SK-N-SH (cell line): ENCODE measurements around the gene CENPP. TPM values are rescaled to one million over a fixed set of nuclear protein-coding genes. Genes with fewer than 3 reads are reported as not detected.

Experiments used
- CTCF ChIA-PET: fragments of 300-600, 350-600 bp; formaldehyde crosslinking; extraction: SDS; loops from one replicate; lab custom pipeline; 2021; lab: Yijun Ruan, JAX
- POLR2A ChIA-PET: fragments of 350-600 bp; sonication (Branson Sonifier 250); formaldehyde crosslinking; extraction: SDS; loops from one replicate; lab custom pipeline; 2020; ENCODE audit warnings: antibody characterized with exemption, inconsistent platforms; lab: Yijun Ruan, JAX
- DNase-seq: peaks from one replicate; pipeline ENCODE4 v3.0.0; 2012
- H2AFZ ChIP-seq: fragments of 200-600 bp; sonication (generic); 2 replicates; pipeline ENCODE4 v1.8.1; 2016; ENCODE audit warnings: antibody characterized with exemption, mild to moderate bottlenecking, low read depth
- H3F3A ChIP-seq: fragments of 200-600 bp; sonication (generic); replicated peaks from 2 replicates; pipeline ENCODE3; 2016; ENCODE audit warnings: antibody characterized with exemption, mild to moderate bottlenecking; ENCODE audit not compliant: insufficient read depth
- H3K27ac ChIP-seq, 2 experiments: fragments of 200-500 bp in 1 of 2; fragments of 200-600 bp in 1 of 2; sonication (Bioruptor generic) in 1 of 2; sonication (generic), shearing (Covaris generic) in 1 of 2; 2 replicates each; pipeline versions ENCODE4 v1.5.1 to v1.6.1; 2014 to 2016; ENCODE audit warnings: low read depth in 2 of 2, inconsistent platforms in 1 of 2, low read length in 1 of 2, mild to moderate bottlenecking in 1 of 2, mixed read lengths in 1 of 2
- H3K27me3 ChIP-seq: fragments of 200-600 bp; sonication (generic), shearing (Covaris generic); 2 replicates; pipeline ENCODE4 v1.6.1; 2016; ENCODE audit warnings: mixed run types; ENCODE audit not compliant: insufficient read depth
- H3K36me3 ChIP-seq, 2 experiments: fragments of 200-500 bp in 1 of 2; fragments of 200-600 bp in 1 of 2; sonication (Bioruptor generic) in 1 of 2; sonication (generic) in 1 of 2; replicated peaks in 1 of 2; 2 replicates each; pipeline versions ENCODE3 to v1.5.1; 2014 to 2016; ENCODE audit warnings: low read length in 1 of 2, mild to moderate bottlenecking in 1 of 2; ENCODE audit not compliant: insufficient read depth in 2 of 2, control insufficient read depth in 1 of 2
- H3K4me1 ChIP-seq, 2 experiments: fragments of 200-500 bp in 1 of 2; fragments of 200-600 bp in 1 of 2; sonication (Bioruptor generic) in 1 of 2; sonication (generic), shearing (Covaris generic) in 1 of 2; 2 replicates each; pipeline versions ENCODE4 v1.5.1 to v1.6.1; 2014 to 2016; ENCODE audit warnings: low read depth in 1 of 2, low read length in 1 of 2, mixed run types in 1 of 2; ENCODE audit not compliant: insufficient read depth in 2 of 2, control insufficient read depth in 1 of 2
- H3K4me2 ChIP-seq: fragments of 200-600 bp; sonication (generic), shearing (Covaris generic); 2 replicates; pipeline ENCODE4 v1.6.1; 2017; ENCODE audit warnings: mixed run types
- H3K4me3 ChIP-seq, 2 experiments: fragments of 200-500 bp in 1 of 2; fragments of 200-600 bp in 1 of 2; sonication (Bioruptor generic) in 1 of 2; sonication (generic), shearing (Covaris generic) in 1 of 2; 2 replicates each; pipeline versions ENCODE4 v1.5.1 to v1.8.1; 2014 to 2016; ENCODE audit warnings: low read depth in 2 of 2, inconsistent platforms in 1 of 2, low read length in 1 of 2, mild to moderate bottlenecking in 1 of 2, mixed read lengths in 1 of 2, moderate library complexity in 1 of 2
- H3K79me2 ChIP-seq: fragments of 200-600 bp; sonication (generic); 2 replicates; pipeline ENCODE4 v1.8.1; 2017; ENCODE audit warnings: mild to moderate bottlenecking; ENCODE audit not compliant: insufficient read depth
- H3K9ac ChIP-seq: fragments of 200-600 bp; sonication (generic); 2 replicates; pipeline ENCODE4 v1.6.1; 2017; ENCODE audit warnings: mixed run types
- H3K9me2 ChIP-seq: fragments of 200-600 bp; sonication (generic); 2 replicates; pipeline ENCODE4 v1.6.1; 2017; ENCODE audit warnings: mixed run types
- H3K9me3 ChIP-seq: fragments of 200-600 bp; sonication (generic); 2 replicates; pipeline ENCODE4 v1.6.1; 2017; ENCODE audit warnings: mixed run types, mild to moderate bottlenecking, moderate library complexity
- H4K20me1 ChIP-seq: fragments of 200-600 bp; sonication (generic); 2 replicates; pipeline ENCODE4 v1.6.1; 2017; ENCODE audit warnings: mild to moderate bottlenecking, mixed run types; ENCODE audit not compliant: insufficient read depth
- CHD2 ChIP-seq: fragments of 150-350 bp; IDR thresholded peaks from 2 replicates; pipeline ENCODE4 v1.6.1; 2018; ENCODE audit warnings: low read length; ENCODE audit not compliant: partially characterized antibody
- CTCF ChIP-seq: fragments of 200-600 bp; sonication (generic); IDR thresholded peaks from 2 replicates; pipeline ENCODE4 v1.6.1; 2017; ENCODE audit warnings: antibody characterized with exemption, mild to moderate bottlenecking, moderate library complexity
- ELF1 ChIP-seq: IDR thresholded peaks from 2 replicates; pipeline ENCODE4 v1.4.0; 2012
- FOSL2 ChIP-seq: IDR thresholded peaks from 2 replicates; pipeline ENCODE4 v1.4.0; 2012; ENCODE audit warnings: low read depth, mild to moderate bottlenecking, moderate library complexity, borderline replicate concordance
- FOXJ3 ChIP-seq: sonication (generic); formaldehyde crosslinking; IDR thresholded peaks from 2 replicates; pipeline ENCODE4 v1.5.1; 2020; ENCODE audit warnings: mild to moderate bottlenecking, missing genetic modification reagents
- GATA2 ChIP-seq: sonication (generic); formaldehyde crosslinking; IDR thresholded peaks from 2 replicates; pipeline ENCODE4 v1.5.0; 2020; ENCODE audit warnings: mild to moderate bottlenecking, missing genetic modification reagents
- IRF3 ChIP-seq: fragments of 150-350 bp; IDR thresholded peaks from 2 replicates; pipeline ENCODE4 v1.6.1; 2016; ENCODE audit warnings: mild to moderate bottlenecking, low read depth, low read length
- JUND ChIP-seq: IDR thresholded peaks from 2 replicates; pipeline ENCODE4 v1.4.0; 2012
- MAX ChIP-seq: IDR thresholded peaks from 2 replicates; pipeline ENCODE4 v1.4.0; 2012; ENCODE audit warnings: low read depth
- MEF2A ChIP-seq: IDR thresholded peaks from 2 replicates; pipeline ENCODE4 v1.4.0; 2012; ENCODE audit warnings: low read depth, borderline replicate concordance
- MXI1 ChIP-seq: IDR thresholded peaks from 2 replicates; pipeline ENCODE4 v1.6.1; 2012; ENCODE audit warnings: mild to moderate bottlenecking, low read depth, low read length, improper control_type of control experiment
- PBX3 ChIP-seq: IDR thresholded peaks from 2 replicates; pipeline ENCODE4; 2012
- POLR2AphosphoS5 ChIP-seq: IDR thresholded peaks from 2 replicates; pipeline ENCODE4 v1.6.1; 2012; ENCODE audit warnings: low read depth, low read length
- RAD21 ChIP-seq: IDR thresholded peaks from 2 replicates; pipeline ENCODE4 v1.6.1; 2012; ENCODE audit warnings: mild to moderate bottlenecking, low read length
- REST ChIP-seq: IDR thresholded peaks from 2 replicates; pipeline ENCODE4 v1.6.1; 2012; ENCODE audit warnings: mild to moderate bottlenecking, low read depth, low read length, moderate library complexity
- RFX5 ChIP-seq: IDR thresholded peaks from 2 replicates; pipeline ENCODE4 v1.6.1; 2012; ENCODE audit warnings: mild to moderate bottlenecking, improper control_type of control experiment, low read length
- RXRA ChIP-seq: IDR thresholded peaks from 2 replicates; pipeline ENCODE4 v1.4.0; 2012; ENCODE audit warnings: low read depth, mild to moderate bottlenecking, borderline replicate concordance
- SIN3A ChIP-seq: IDR thresholded peaks from 2 replicates; pipeline ENCODE4 v1.6.1; 2012; ENCODE audit warnings: low read depth, mild to moderate bottlenecking, low read length, moderate library complexity, borderline replicate concordance
- TAF1 ChIP-seq: IDR thresholded peaks from 2 replicates; pipeline ENCODE4 v1.6.1; 2012; ENCODE audit warnings: low read depth, mild to moderate bottlenecking, low read length, moderate library complexity, borderline replicate concordance
- USF2 ChIP-seq: fragments of 150-350 bp; IDR thresholded peaks from 2 replicates; pipeline ENCODE4 v1.6.1; 2017; ENCODE audit warnings: antibody characterized with exemption, low read length, low read depth, borderline replicate concordance
- ZBTB33 ChIP-seq: IDR thresholded peaks from 2 replicates; pipeline ENCODE4 v1.4.0; 2012; ENCODE audit warnings: low read depth, borderline replicate concordance
- WGBS: methylation state at CpG from one replicate; pipeline ENCODE4 v1.1.6; 2017; ENCODE audit warnings: low lambda C conversion rate; 5-methylcytosine and 5-hydroxymethylcytosine counted together
- polyA plus RNA-seq, 3 experiments: library from polyadenylated mRNA; depleted of rRNA; stranded (reverse); fragments of >200 nt; gene quantifications; 2 replicates each; pipeline ENCODE4 v1.2.3, GENCODE V29; 2012

Gene CENPP
- polyA plus RNA-seq, 1 of the 3 experiments (the other 2 are of a cell fraction): 1.3 TPM

GRCh38 chr9:92650839-92651621 lies 325.3 kb downstream of the CENPP start:
- Histone ChIP-seq H3K4me1 (peaks cover 0 to 39% of the 10 kb centered on the region in 2 experiments; a peak in 1 of 4 replicates), H3K27ac (peak overlapping the region in 1 of 2 experiments; percentile 94; a peak in 2 of 4 replicates), H3K4me3 (no peak overlapping the region; a peak in 1 of 4 replicates), H3F3A (no peaks in the 10 kb centered on the region), H4K20me1 (no peaks in the 10 kb centered on the region), H3K9me2 (no peaks in the 10 kb centered on the region), H2AFZ (no peak overlapping the region), H3K9me3 (no peaks in the 10 kb centered on the region), H3K36me3 (peaks cover 26 to 50% of the 10 kb centered on the region in 2 experiments), H3K9ac (no peak overlapping the region), H3K4me2 (no peak overlapping the region), H3K79me2 (peaks cover 34% of the 10 kb centered on the region; the same call in 1 of the 2 replicates), H3K27me3 (no peaks in the 10 kb centered on the region)
- ChIA-PET POLR2A (interaction anchor here (0.7 to 1.3 kb wide), 2 partner anchors 9 to 19 kb away, joined by 4 read pairs; partner anchors contain the start of gene IPPK), CTCF (interaction anchor here (1.1 to 2.2 kb wide), 2 partner anchors 16 to 140 kb away, joined by 5 to 13 read pairs; no protein-coding TSS in a partner anchor)
- 68% methylated on average over 10 of the region's 10 CpGs for WGBS
- DNase-seq: peak; percentile 83
- TF ChIP-seq GATA2 (CRISPR knock-in tag): peak; percentile 77
- no peak for TF ChIP-seq RAD21
- TF ChIP-seq REST: no peak
- 0 out of 2 replicates have a peak, but pooled peaks have one; percentile 11 for TF ChIP-seq FOXJ3 (CRISPR knock-in tag)
- no peak for TF ChIP-seq CTCF
- TF ChIP-seq PBX3: no peak
- no peak for TF ChIP-seq RFX5
- TF ChIP-seq ELF1: no peak
- TF ChIP-seq ZBTB33: no peak
- peak; percentile 65 for TF ChIP-seq CHD2
- TF ChIP-seq FOSL2: no peak
- no peak for TF ChIP-seq TAF1
- no peak for TF ChIP-seq RXRA
- TF ChIP-seq SIN3A: no peak
- no peak for TF ChIP-seq POLR2AphosphoS5
- TF ChIP-seq MAX: no peak
- TF ChIP-seq JUND: no peak
- no peak for TF ChIP-seq IRF3
- TF ChIP-seq MEF2A: no peak
- peak; percentile 87 for TF ChIP-seq MXI1
- no peak for TF ChIP-seq USF2
